Skeletal muscle satellite cell (primary cell): ENCODE data around the gene PRMT7.

Source experiments
- H3K27me3 ChIP-seq: 2 replicates; pipeline ENCODE4 v1.7.0; 2013; ENCODE audit warnings: low read length; ENCODE audit not compliant: control insufficient read depth, insufficient read depth
- H3K36me3 ChIP-seq: 2 replicates; pipeline ENCODE4 v1.7.0; 2013; ENCODE audit warnings: mild to moderate bottlenecking, control low read depth, low read length; ENCODE audit not compliant: insufficient read depth
- H3K4me1 ChIP-seq: 2 replicates; pipeline ENCODE4 v1.7.0; 2013; ENCODE audit warnings: low read length; ENCODE audit not compliant: control insufficient read depth, insufficient read depth
- H3K4me2 ChIP-seq: 2 replicates; pipeline ENCODE4 v1.7.0; 2013; ENCODE audit warnings: mild to moderate bottlenecking, low read length
- H3K4me3 ChIP-seq: 2 replicates; pipeline ENCODE4 v1.7.0; 2013; ENCODE audit warnings: low read length
- H3K9ac ChIP-seq: 2 replicates; pipeline ENCODE4 v1.7.0; 2013; ENCODE audit warnings: mild to moderate bottlenecking, low read depth, low read length, moderate library complexity
- H3K9me3 ChIP-seq: replicated peaks from 2 replicates; pipeline ENCODE4 v1.7.0; 2013; ENCODE audit warnings: mild to moderate bottlenecking, control low read depth, low read length

Gene PRMT7

GRCh38 chr16:68397710-68398201 lies 86.9 kb downstream of the PRMT7 start:
- Histone ChIP-seq H3K4me1 (peaks cover 13% of the 10 kb centered on the region), H3K9me3 (no peaks in the 10 kb centered on the region), H3K4me2 (no peak overlapping the region), H3K9ac (no peak overlapping the region), H3K36me3 (no peaks in the 10 kb centered on the region), H3K27me3 (peaks cover 29% of the 10 kb centered on the region), H3K4me3 (no peak overlapping the region)

- Histone ChIP-seq H3K4me1 (peaks cover 14% of the 10 kb centered on the region), H3K9ac (no peak overlapping the region), H3K36me3 (no peaks in the 10 kb centered on the region), H3K9me3 (no peaks in the 10 kb centered on the region), H3K4me3 (no peak overlapping the region), H3K27me3 (peaks cover 17% of the 10 kb centered on the region), H3K4me2 (no peak overlapping the region)
Measured at GRCh38 chr16:68399456-68399855, 88.6 kb downstream of the PRMT7 start.

GRCh38 chr16:68400083-68400923 lies 89.5 kb downstream of the PRMT7 start:
- no peak overlapping the region for H3K4me3 ChIP-seq
- H3K9ac ChIP-seq, result no peak overlapping the region
- peaks cover 14% of the 10 kb centered on the region for H3K27me3 ChIP-seq
- no peak overlapping the region for H3K4me2 ChIP-seq
- no peaks in the 10 kb centered on the region for H3K36me3 ChIP-seq
- H3K4me1 ChIP-seq, result peaks cover 14% of the 10 kb centered on the region
- no peaks in the 10 kb centered on the region for H3K9me3 ChIP-seq

GRCh38 chr16:68400924-68401460 lies 90.2 kb downstream of the PRMT7 start:
- Histone ChIP-seq H3K4me1 (peaks cover 14% of the 10 kb centered on the region), H3K36me3 (no peaks in the 10 kb centered on the region), H3K9me3 (no peaks in the 10 kb centered on the region), H3K4me3 (no peak overlapping the region), H3K4me2 (no peak overlapping the region), H3K27me3 (peaks cover 11% of the 10 kb centered on the region), H3K9ac (no peak overlapping the region)

GRCh38 chr16:68401871-68402747 lies 91.3 kb downstream of the PRMT7 start:
- peaks cover 24% of the 10 kb centered on the region for H3K4me1 ChIP-seq
- H3K4me3 ChIP-seq, result no peak overlapping the region
- no peaks in the 10 kb centered on the region for H3K9me3 ChIP-seq
- H3K4me2 ChIP-seq, result peak overlapping the region; percentile 1
- H3K27me3 ChIP-seq, result peaks cover 8% of the 10 kb centered on the region
- H3K9ac ChIP-seq, result no peak overlapping the region
- H3K36me3 ChIP-seq, result no peaks in the 10 kb centered on the region

GRCh38 chr16:68402748-68403040 lies 91.9 kb downstream of the PRMT7 start:
- no peak overlapping the region for H3K4me2 ChIP-seq
- H3K36me3 ChIP-seq, result no peaks in the 10 kb centered on the region
- peaks cover 8% of the 10 kb centered on the region for H3K27me3 ChIP-seq
- no peak overlapping the region for H3K9ac ChIP-seq
- H3K4me1 ChIP-seq, result peaks cover 25% of the 10 kb centered on the region
- H3K9me3 ChIP-seq, result no peaks in the 10 kb centered on the region
- no peak overlapping the region for H3K4me3 ChIP-seq

GRCh38 chr16:68403177-68403576 lies 92.4 kb downstream of the PRMT7 start:
- no peak overlapping the region for H3K9ac ChIP-seq
- H3K4me1 ChIP-seq, result peaks cover 25% of the 10 kb centered on the region
- no peaks in the 10 kb centered on the region for H3K9me3 ChIP-seq
- H3K4me2 ChIP-seq, result no peak overlapping the region
- H3K4me3 ChIP-seq, result no peak overlapping the region
- H3K27me3 ChIP-seq, result peaks cover 5% of the 10 kb centered on the region
- H3K36me3 ChIP-seq, result no peaks in the 10 kb centered on the region

GRCh38 chr16:68403704-68404103 lies 92.9 kb downstream of the PRMT7 start:
- Histone ChIP-seq H3K27me3 (peaks cover 5% of the 10 kb centered on the region), H3K9ac (no peak overlapping the region), H3K4me1 (peaks cover 25% of the 10 kb centered on the region), H3K36me3 (no peaks in the 10 kb centered on the region), H3K4me2 (no peak overlapping the region), H3K9me3 (no peaks in the 10 kb centered on the region), H3K4me3 (no peak overlapping the region)

- no peaks in the 10 kb centered on the region for H3K9me3 ChIP-seq
- H3K27me3 ChIP-seq, result peaks cover 11% of the 10 kb centered on the region
- H3K4me3 ChIP-seq, result no peak overlapping the region
- no peaks in the 10 kb centered on the region for H3K36me3 ChIP-seq
- H3K4me1 ChIP-seq, result peaks cover 25% of the 10 kb centered on the region
- H3K9ac ChIP-seq, result no peak overlapping the region
- no peak overlapping the region for H3K4me2 ChIP-seq
Measured at GRCh38 chr16:68404736-68405345, 94.0 kb downstream of the PRMT7 start.

GRCh38 chr16:68406458-68407152 lies 95.8 kb downstream of the PRMT7 start:
- Histone ChIP-seq H3K9ac (peak overlapping the region; percentile 6), H3K4me1 (peaks cover 24% of the 10 kb centered on the region), H3K27me3 (peaks cover 19% of the 10 kb centered on the region), H3K4me3 (peak overlapping the region; percentile 56), H3K36me3 (no peaks in the 10 kb centered on the region), H3K4me2 (peak overlapping the region; percentile 79), H3K9me3 (no peaks in the 10 kb centered on the region)
